ENCODE data around the gene CWF19L1. TPM values are rescaled to one million over a fixed set of nuclear protein-coding genes. Genes with fewer than 3 reads are reported as not detected.

Gene CWF19L1
- polyA plus RNA-seq, 1 of the 3 experiments (the other 2 are of a cell fraction) = 7.1 TPM

DNA sequence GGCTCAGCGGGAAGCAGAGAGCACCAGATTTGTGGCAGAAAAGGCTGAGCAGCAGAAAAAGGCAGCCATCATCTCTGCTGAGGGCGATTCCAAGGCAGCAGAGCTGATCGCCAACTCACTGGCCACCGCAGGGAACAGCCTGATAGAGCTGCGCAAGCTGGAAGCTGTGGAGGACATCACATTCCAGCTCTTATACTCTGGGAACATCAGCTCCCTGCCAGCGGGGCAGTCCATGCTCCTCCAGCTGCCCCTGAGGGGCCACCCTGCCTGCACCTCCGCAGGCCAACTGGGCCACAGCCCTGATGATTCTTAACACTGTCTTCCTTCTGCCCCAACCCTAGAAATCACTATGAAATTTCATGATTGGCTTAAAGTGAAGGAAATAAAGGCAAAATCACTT is 18.6 kb downstream of the CWF19L1 start:
- Histone ChIP-seq H3K4me2 (no peak overlapping the region), H3K4me1 (ENCODE audit: control insufficient read depth in 1 of 2, insufficient read depth in 2 of 2, low read depth in 1 of 2, low read length in 1 of 2) (no peaks in the 10 kb centered on the region), H3F3A (replicated peaks; ENCODE audit: insufficient read depth) (no peaks in the 10 kb centered on the region), H3K36me3 (replicated peaks in 1 of 2; ENCODE audit: control insufficient read depth in 1 of 2, insufficient read depth in 2 of 2, low read length in 1 of 2) (peaks cover 29 to 64% of the 10 kb centered on the region in 2 experiments), H3K79me2 (ENCODE audit: insufficient read depth) (no peaks in the 10 kb centered on the region), H3K27ac (ENCODE audit: low read depth in 2 of 2, low read length in 1 of 2) (no peak overlapping the region), H3K9me2 (no peaks in the 10 kb centered on the region), H2AFZ (ENCODE audit: low read depth) (no peak overlapping the region), H3K9me3 (no peaks in the 10 kb centered on the region), H4K20me1 (ENCODE audit: insufficient read depth) (no peaks in the 10 kb centered on the region), H3K27me3 (ENCODE audit: insufficient read depth) (no peaks in the 10 kb centered on the region), H3K9ac (no peak overlapping the region), H3K4me3 (ENCODE audit: low read depth in 2 of 2, low read length in 1 of 2) (no peak overlapping the region)
- CTCF ChIA-PET = interaction anchor here (1.3 kb wide), 1 partner anchor 287 kb away, joined by 4 read pairs; the partner anchor contains the start of gene HIF1AN
- 100% methylated on average over 7 of the region's 7 CpGs for WGBS (ENCODE audit: low lambda C conversion rate)
- no peak for DNase-seq
- POLR2A ChIA-PET = no interaction called here
- no peak for TF ChIP-seq FOXJ3 (CRISPR knock-in tag; IDR thresholded peaks at IDR 0.05)
- TF ChIP-seq, protein P1, sequence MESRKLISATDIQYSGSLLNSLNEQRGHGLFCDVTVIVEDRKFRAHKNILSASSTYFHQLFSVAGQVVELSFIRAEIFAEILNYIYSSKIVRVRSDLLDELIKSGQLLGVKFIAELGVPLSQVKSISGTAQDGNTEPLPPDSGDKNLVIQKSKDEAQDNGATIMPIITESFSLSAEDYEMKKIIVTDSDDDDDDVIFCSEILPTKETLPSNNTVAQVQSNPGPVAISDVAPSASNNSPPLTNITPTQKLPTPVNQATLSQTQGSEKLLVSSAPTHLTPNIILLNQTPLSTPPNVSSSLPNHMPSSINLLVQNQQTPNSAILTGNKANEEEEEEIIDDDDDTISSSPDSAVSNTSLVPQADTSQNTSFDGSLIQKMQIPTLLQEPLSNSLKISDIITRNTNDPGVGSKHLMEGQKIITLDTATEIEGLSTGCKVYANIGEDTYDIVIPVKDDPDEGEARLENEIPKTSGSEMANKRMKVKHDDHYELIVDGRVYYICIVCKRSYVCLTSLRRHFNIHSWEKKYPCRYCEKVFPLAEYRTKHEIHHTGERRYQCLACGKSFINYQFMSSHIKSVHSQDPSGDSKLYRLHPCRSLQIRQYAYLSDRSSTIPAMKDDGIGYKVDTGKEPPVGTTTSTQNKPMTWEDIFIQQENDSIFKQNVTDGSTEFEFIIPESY (IDR thresholded peaks at IDR 0.05; ENCODE audit: borderline replicate concordance, low read depth) = no peak

DNA sequence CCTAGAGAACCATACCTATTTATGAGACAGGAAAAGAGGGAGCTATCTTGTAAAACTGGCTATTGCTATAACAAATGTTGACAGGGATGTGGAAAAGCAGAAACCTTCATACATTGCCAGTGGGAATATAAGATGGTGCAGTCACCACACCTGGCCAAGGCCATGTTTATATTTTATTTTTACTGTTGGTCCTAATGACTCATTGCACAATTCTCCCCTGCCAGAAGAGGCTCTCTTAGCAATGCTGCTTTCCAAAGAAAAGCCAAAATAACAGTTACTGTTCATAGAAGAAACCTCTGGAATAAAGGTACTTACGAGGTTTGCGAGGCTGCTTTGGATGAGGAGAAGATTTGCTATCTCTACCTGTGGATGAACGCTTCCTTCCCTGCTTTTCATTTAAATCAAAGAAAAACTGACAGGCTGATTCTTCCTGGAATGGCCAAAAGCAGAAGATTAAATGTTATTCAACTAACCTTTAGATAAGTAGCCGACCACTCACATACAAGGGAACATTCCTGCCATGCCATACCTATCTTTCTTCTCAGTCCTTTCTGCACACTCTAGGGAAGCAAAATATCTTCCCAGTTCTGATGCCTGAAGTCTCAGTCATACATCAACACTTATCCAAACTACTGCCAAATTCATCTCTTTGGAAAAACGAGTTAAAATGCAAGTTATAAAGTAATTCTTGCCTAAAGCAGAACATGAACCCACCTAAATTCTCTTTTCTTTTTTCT is 21.8 kb downstream of the CWF19L1 start:
- no peak overlapping the region for H3K4me3 ChIP-seq (ENCODE audit: low read depth in 2 of 2, low read length in 1 of 2)
- no peaks in the 10 kb centered on the region for H3K4me1 ChIP-seq (ENCODE audit: control insufficient read depth in 1 of 2, insufficient read depth in 2 of 2, low read depth in 1 of 2, low read length in 1 of 2)
- H2AFZ ChIP-seq (ENCODE audit: low read depth) = no peak overlapping the region
- no peaks in the 10 kb centered on the region for H4K20me1 ChIP-seq (ENCODE audit: insufficient read depth)
- H3K9me3 ChIP-seq = no peaks in the 10 kb centered on the region
- H3K79me2 ChIP-seq (ENCODE audit: insufficient read depth) = no peaks in the 10 kb centered on the region
- no peak overlapping the region for H3K9ac ChIP-seq
- ChIA-PET POLR2A (no interaction called here), CTCF (no interaction called here)
- H3K4me2 ChIP-seq = no peak overlapping the region
- no peaks in the 10 kb centered on the region for H3K27me3 ChIP-seq (ENCODE audit: insufficient read depth)
- peaks cover 32 to 71% of the 10 kb centered on the region in 2 experiments for H3K36me3 ChIP-seq (replicated peaks in 1 of 2; ENCODE audit: control insufficient read depth in 1 of 2, insufficient read depth in 2 of 2, low read length in 1 of 2)
- no peak for DNase-seq
- WGBS (ENCODE audit: low lambda C conversion rate) = 91% methylated on average over 5 of the region's 5 CpGs
- no peak overlapping the region for H3K27ac ChIP-seq (ENCODE audit: low read depth in 2 of 2, low read length in 1 of 2)
- no peaks in the 10 kb centered on the region for H3K9me2 ChIP-seq
- no peaks in the 10 kb centered on the region for H3F3A ChIP-seq (replicated peaks; ENCODE audit: insufficient read depth)
- TF ChIP-seq GATA2 (CRISPR knock-in tag; IDR thresholded peaks at IDR 0.05) (no peak), TEAD4 (IDR thresholded peaks at IDR 0.05; ENCODE audit: borderline replicate concordance, insufficient read depth) (no peak), ELF1 (IDR thresholded peaks at IDR 0.05) (no peak), MXI1 (IDR thresholded peaks at IDR 0.05; ENCODE audit: low read depth, low read length) (no peak), GABPA (IDR thresholded peaks at IDR 0.05; ENCODE audit: low read depth) (no peak), RXRA (IDR thresholded peaks at IDR 0.05; ENCODE audit: borderline replicate concordance, low read depth) (no peak), NRF1 (IDR thresholded peaks at IDR 0.05; ENCODE audit: low read depth, low read length) (no peak), RCOR1 (IDR thresholded peaks at IDR 0.05; ENCODE audit: low read length) (no peak), JUND (IDR thresholded peaks at IDR 0.05) (no peak), USF2 (IDR thresholded peaks at IDR 0.05; ENCODE audit: borderline replicate concordance, low read depth, low read length) (no peak), TAF1 (IDR thresholded peaks at IDR 0.05; ENCODE audit: borderline replicate concordance, low read depth, low read length) (no peak), USF1 (IDR thresholded peaks at IDR 0.05; ENCODE audit: borderline replicate concordance, low read depth) (no peak), SIN3A (IDR thresholded peaks at IDR 0.05; ENCODE audit: borderline replicate concordance, low read depth, low read length) (no peak), MEF2A (IDR thresholded peaks at IDR 0.05; ENCODE audit: borderline replicate concordance, low read depth) (no peak)
- TF ChIP-seq, protein P2, sequence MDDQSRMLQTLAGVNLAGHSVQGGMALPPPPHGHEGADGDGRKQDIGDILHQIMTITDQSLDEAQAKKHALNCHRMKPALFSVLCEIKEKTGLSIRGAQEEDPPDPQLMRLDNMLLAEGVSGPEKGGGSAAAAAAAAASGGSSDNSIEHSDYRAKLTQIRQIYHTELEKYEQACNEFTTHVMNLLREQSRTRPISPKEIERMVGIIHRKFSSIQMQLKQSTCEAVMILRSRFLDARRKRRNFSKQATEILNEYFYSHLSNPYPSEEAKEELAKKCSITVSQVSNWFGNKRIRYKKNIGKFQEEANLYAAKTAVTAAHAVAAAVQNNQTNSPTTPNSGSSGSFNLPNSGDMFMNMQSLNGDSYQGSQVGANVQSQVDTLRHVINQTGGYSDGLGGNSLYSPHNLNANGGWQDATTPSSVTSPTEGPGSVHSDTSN (IDR thresholded peaks at IDR 0.05) = no peak
- TF ChIP-seq, protein P3, sequence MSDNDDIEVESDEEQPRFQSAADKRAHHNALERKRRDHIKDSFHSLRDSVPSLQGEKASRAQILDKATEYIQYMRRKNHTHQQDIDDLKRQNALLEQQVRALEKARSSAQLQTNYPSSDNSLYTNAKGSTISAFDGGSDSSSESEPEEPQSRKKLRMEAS (IDR thresholded peaks at IDR 0.05; ENCODE audit: low read depth) = no peak
- TF ChIP-seq, protein P4, sequence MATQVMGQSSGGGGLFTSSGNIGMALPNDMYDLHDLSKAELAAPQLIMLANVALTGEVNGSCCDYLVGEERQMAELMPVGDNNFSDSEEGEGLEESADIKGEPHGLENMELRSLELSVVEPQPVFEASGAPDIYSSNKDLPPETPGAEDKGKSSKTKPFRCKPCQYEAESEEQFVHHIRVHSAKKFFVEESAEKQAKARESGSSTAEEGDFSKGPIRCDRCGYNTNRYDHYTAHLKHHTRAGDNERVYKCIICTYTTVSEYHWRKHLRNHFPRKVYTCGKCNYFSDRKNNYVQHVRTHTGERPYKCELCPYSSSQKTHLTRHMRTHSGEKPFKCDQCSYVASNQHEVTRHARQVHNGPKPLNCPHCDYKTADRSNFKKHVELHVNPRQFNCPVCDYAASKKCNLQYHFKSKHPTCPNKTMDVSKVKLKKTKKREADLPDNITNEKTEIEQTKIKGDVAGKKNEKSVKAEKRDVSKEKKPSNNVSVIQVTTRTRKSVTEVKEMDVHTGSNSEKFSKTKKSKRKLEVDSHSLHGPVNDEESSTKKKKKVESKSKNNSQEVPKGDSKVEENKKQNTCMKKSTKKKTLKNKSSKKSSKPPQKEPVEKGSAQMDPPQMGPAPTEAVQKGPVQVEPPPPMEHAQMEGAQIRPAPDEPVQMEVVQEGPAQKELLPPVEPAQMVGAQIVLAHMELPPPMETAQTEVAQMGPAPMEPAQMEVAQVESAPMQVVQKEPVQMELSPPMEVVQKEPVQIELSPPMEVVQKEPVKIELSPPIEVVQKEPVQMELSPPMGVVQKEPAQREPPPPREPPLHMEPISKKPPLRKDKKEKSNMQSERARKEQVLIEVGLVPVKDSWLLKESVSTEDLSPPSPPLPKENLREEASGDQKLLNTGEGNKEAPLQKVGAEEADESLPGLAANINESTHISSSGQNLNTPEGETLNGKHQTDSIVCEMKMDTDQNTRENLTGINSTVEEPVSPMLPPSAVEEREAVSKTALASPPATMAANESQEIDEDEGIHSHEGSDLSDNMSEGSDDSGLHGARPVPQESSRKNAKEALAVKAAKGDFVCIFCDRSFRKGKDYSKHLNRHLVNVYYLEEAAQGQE (IDR thresholded peaks at IDR 0.05; ENCODE audit: low read depth, low read length) = no peak
